Measurements from ENCODE around the gene NUDT2.

- TF ChIP-seq CTCF (conservative IDR thresholded peaks at IDR 0.05) (no peak), ZFX (IDR thresholded peaks at IDR 0.05) (no peak)
Observed at GRCh38 chr9:34371886-34372466, 42.6 kb downstream of the NUDT2 start.
